Non-pigmented ciliary epithelial cell (primary cell): ENCODE results near the gene BMP8A.
"Not testable (repeated sequence)": the region's sequence is repeated elsewhere in the genome, so short reads cannot be mapped to it uniquely, and the experiment has no call there.

Source experiments
- DNase-seq: peaks from one replicate; pipeline ENCODE4 v3.0.0-alpha.2; 2010; ENCODE audit warnings: low read depth

Gene BMP8A

GRCh38 chr1:39507230-39507928 is 15.9 kb downstream of the BMP8A start:
- DNase-seq = no peak

DNA sequence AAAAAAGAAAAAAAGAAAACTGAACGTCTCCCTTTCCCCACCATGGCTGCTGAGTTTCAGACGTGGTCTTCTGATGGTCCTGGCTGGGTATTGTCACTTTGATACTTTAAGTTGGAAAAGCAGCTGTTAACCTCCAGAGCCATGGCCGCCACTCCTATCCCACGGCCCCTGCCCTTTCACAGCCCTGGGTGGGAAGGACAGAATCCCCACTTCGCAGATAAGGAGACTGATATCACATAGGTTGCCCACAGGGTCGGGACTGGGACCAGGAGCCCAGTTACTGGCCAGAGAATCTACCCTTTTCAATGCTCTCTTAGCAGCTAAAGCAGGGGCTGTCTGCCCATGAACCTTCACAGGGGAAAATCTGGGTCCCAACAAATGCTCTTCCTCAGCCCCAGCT is 16.8 kb downstream of the BMP8A start:
- no peak for DNase-seq

DNA sequence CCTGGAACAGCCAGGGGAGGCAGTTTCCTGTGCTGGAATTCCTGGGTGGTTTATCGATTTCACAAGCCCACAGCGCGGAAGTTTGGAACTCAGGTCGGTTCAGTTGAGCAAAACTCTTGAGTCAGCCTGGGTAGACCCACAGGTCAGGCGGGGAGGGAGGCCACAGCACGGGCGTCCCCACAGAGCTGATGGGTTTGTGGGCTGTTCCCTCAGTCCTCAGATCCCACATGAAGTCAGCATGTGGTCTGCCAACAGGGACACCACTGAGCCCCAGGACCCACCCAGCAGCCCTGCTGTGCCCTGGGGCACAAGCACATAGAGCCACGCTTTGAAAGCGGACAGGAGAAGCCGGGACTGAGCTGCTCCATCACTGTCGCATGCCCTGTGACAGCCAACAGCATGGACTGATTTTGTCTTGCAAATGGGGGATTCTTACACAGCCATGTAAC is 17.4 kb downstream of the BMP8A start:
- peak; percentile 11 for DNase-seq

DNA sequence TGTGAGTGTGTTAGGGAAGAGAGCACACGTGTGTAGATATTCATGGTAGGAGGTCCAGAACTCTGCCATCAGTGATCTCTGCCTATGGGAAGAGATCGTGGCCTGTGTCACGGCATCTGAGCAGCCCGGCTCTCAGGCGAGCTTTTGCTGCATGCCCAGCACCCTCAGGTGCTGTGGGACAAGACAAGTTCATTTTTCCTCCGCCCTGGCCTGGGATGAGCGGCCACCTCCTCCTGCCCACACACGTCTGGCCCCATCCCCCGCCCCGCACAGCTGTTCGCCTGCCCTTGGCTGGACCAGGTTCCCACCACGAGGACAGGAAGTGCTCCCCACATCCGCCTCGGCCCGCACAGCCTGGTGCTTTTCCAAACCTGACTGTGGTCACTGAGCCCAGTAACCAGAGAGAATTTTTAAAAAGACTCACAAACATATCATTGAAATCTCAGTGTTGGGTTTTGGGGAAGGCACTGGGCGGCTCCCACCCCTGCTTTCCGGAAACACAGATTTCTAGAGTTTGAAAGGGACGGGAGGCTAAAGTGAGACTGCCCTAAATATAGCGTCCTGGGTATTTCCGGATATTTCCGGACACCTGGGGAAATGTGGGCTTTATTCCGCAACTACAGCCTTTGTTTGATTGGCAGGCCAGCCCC is 18.0 kb downstream of the BMP8A start:
- no peak for DNase-seq

GRCh38 chr1:39510570-39511186 is 19.2 kb downstream of the BMP8A start:
- not testable (repeated sequence) for DNase-seq

- not testable (repeated sequence) for DNase-seq
These were observed 20.0 kb downstream of the BMP8A start for GRCh38 chr1:39511477-39511876.

DNA sequence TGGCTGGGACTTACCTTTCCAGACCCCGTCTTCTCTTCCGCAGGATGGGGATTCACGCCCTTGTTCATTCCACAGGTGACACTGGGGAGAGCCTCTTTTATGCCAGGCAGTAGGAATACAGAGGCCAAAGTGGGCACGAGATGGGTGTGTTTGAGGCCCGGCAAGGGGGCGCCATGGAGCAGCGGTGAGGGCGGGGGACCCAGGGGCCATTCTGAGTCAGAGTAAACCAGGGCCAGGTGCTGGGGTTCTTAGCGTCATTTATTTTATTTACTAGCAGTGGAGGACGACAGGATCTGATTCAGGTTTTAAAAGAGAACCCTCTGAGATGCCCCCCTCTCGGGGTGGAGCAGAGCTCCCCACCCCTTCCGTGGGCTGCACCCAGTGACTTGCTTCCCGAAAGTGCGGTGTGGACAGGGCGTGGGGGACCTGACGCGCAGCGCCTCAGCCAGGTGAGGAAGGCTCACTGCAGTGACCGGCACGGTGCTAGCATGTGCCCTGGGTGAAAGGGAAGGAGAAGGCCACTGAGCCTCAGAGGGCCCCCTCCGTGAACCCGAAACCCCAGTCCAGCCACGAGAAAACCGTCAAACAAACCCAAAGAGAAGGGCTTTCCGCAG is 20.9 kb downstream of the BMP8A start:
- not testable (repeated sequence) for DNase-seq

- DNase-seq = not testable (repeated sequence)
These were observed 23.3 kb downstream of the BMP8A start for GRCh38 chr1:39514710-39515124.

- DNase-seq = not testable (repeated sequence)
These were observed 24.0 kb downstream of the BMP8A start for GRCh38 chr1:39515131-39516086.

GRCh38 chr1:39516841-39517240 is 25.4 kb downstream of the BMP8A start:
- DNase-seq = not testable (repeated sequence)

GRCh38 chr1:39517936-39518335 is 26.5 kb downstream of the BMP8A start:
- DNase-seq = not testable (repeated sequence)

DNA sequence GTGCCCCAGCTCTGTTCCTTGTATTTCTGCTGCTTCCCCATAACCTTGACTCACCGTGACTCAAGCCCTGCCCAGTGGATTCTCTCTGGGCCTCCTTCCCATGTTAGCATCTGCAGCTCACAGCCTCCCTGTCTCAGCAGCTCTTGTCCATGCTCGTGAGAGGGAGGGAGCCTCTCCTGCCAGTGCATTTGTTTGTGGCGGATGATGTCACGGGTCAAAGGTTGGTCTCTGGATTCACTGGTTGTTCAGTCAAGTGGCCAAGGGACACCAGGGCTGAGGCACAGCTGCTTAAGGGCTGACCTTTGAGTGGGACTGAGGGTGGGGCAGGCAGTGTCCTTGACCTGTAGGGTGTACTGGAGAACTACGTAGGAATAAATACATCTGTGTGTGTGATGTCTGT is 27.9 kb downstream of the BMP8A start:
- DNase-seq = not testable (repeated sequence)

GRCh38 chr1:39522221-39522620 is 30.8 kb downstream of the BMP8A start:
- not testable (repeated sequence) for DNase-seq

- no peak for DNase-seq
These were observed 31.5 kb downstream of the BMP8A start for GRCh38 chr1:39522661-39523567.

DNA sequence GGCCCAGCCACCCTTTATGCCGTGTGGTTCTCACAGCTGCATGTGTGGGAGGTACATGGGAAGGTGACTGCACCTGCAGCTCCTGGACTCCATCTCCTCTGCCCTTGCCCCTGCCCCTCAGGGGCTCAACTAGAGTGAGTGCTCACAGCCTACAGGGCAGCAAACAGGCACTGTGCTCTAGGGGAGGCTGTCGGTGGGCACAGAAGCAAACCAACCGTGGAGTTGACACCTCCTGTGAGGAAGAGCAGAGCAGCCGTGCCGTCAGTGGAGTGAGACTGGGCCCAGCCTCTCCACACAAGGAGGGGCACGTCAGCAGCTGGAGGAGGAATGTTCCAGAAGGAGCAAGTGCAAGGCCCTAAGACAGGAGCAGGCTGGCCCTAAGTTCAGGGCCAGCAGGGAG is 32.7 kb downstream of the BMP8A start:
- no peak for DNase-seq

- no peak for DNase-seq
These were observed 33.3 kb downstream of the BMP8A start for GRCh38 chr1:39524591-39525365.

GRCh38 chr1:39525366-39526165 is 34.1 kb downstream of the BMP8A start:
- DNase-seq = no peak

GRCh38 chr1:39526466-39527189 is 35.2 kb downstream of the BMP8A start:
- no peak for DNase-seq
